Renal cortex interstitium (tissue), 15 donors: ENCODE results near the gene OR6N2. TPM values are rescaled to one million over a fixed set of nuclear protein-coding genes. Genes with fewer than 3 reads are reported as not detected.

Source experiments
- DNase-seq, 11 donors: peaks; one replicate each; pipeline ENCODE4 v3.0.0-alpha.2; 2013; ENCODE audit warnings: low read depth in 9 of 11, low spot score in 4 of 11; ENCODE audit errors: extremely low read depth in 1 of 11
- long read RNA-seq, 16 experiments: transcript quantifications; one replicate each; lab custom pipeline, GENCODE V29; 2026
- polyA plus RNA-seq, 3 donors: library from polyadenylated mRNA; unstranded; fragments of 120-200 nt; gene quantifications; one replicate each; pipeline ENCODE4 v1.2.1, GENCODE V29; 2013; ENCODE audit not compliant: insufficient read length in 3 of 3

The OR6N2 gene
- not detected for polyA plus RNA-seq
- long read RNA-seq, donor 1: 0 reads
- long read RNA-seq, donor 2: 0 reads
- long read RNA-seq, donor 3: 0 reads
- long read RNA-seq, donor 4: 0 reads
- long read RNA-seq, donor 5: 0 reads
- long read RNA-seq, donor 6: 0 reads
- long read RNA-seq, donor 7: 0 reads
- long read RNA-seq, donor 8: 0 reads
- long read RNA-seq, donor 9: 0 reads
- long read RNA-seq, donor 10: 0 reads
- long read RNA-seq, donor 11: 0 reads
- long read RNA-seq, donor 12: 0 reads
- long read RNA-seq, donor 13: 0 reads
- long read RNA-seq, donor 14: 0 reads
- long read RNA-seq, donor 15: 0 reads
- long read RNA-seq, donor 16: 0 reads

DNA sequence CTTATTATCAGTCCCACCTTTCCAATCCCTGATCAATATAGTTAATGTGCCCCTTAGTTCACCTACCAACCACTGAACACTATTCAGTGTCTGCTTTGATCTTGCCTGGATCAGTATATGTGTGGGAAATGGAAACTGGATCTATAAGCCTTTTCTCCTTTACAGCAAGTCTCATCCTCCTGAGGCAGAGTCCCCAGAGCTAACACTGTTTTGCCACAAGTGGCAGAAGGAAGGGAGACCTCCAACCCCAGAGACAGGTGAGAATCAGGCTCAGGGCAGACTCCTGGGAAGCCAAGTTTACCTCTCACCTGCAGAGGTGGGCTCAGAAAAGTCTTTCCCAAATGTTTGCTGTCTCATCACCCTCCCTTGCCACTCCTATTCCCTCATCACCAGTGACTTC, at the start of gene OR6N2:
Gene OR6N2, minus strand, starts transcription at position 101 of the 400 bp plus-strand sequence. CDS start 3,569 bp downstream, outside the sequence.
- no peak for DNase-seq

- DNase-seq: no peak
Measured at GRCh38 chr1:158830074-158830677, 49.2 kb upstream of the OR6N2 start.

- DNase-seq: no peak
Measured at GRCh38 chr1:158821723-158822122, 40.7 kb upstream of the OR6N2 start.

DNA sequence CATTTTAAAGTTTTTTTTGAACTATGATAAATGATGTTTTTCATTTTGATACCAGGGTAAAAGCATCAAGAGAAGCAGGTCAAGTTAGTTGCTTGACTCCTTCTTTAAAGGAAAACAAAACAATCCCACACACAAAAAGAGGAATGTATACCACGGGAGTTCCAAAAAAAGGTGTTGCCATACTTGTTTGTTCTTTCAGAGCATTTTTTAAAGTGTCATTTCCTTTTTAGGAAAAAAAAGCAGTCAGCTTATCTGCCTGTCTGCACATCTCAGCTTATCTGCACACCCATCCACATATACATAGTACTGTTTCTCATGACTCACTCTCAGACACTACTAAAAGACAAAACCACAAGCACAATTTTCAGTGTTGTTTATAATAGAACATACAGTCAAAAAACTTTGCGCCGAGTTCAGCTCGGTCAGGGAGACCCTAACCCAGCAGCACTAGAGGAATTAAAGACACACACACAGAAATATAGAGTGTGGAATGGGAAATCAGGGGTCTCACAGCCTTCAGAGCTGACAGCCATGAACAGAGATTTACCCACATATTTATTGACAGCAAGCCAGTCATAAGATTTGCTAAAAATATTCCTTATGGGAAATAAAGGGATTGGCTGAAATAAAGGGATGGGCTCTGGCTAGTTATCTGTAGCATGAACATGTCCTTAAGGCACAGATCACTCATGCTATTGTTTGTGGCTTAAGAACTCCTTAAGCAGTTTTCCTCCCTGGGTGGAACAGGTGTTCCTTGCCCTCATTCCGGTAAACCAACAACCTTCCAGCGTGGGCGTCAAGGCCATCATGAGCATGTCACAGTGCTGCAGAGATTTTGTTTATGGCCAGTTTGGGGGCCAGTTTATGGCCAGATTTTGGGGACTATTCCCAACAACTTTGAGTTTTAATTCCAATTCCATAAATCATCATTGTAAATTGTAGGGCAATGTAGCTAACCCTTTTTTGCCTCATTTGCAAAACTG, 38.7 kb upstream of the OR6N2 start:
- no peak for DNase-seq

GRCh38 chr1:158818975-158819431, 38.0 kb upstream of the OR6N2 start:
- DNase-seq: peak in 1 of 11 donors; percentile 7

GRCh38 chr1:158818560-158818959, 37.6 kb upstream of the OR6N2 start:
- DNase-seq: no peak

DNA sequence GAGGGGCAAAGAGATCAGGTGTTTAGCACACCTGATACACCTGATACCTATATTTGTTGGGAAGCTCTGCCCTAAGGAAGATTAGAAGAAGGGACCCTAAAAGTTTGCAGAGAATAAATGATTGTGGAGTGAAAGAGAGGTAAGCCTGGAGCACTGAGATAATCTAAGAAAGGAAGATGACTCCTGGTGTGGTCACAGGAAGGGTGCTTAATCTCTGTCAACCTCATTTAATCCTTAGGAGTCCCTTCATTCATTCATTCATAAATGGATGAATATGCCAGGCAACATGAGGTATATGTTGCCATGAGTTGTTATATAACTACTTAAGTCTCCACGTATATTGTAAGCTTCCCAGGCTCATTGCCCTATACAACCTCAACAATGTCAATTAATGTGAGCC, 34.0 kb upstream of the OR6N2 start:
- no peak for DNase-seq

DNA sequence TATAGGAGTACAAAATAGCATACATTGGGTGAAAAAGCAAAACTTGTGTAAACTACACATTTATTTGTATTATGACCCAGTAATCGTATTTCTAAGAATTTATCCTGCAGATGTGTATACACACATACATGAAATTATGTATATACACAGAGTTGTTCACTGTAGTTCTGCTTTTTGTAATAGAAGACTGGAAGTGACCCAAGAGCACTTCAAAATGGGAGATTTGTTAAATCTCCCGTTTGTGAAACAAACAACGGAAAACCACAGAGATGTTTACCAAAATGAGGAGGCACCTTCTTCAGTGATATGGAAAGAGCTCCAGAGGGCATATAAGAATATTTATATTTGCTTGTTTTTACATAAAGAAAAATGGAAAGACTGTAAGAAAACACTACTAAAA, 32.2 kb upstream of the OR6N2 start:
- DNase-seq: no peak

- no peak for DNase-seq
Measured at GRCh38 chr1:158812336-158812735, 31.3 kb upstream of the OR6N2 start.

- DNase-seq: no peak
Measured at GRCh38 chr1:158810311-158810710, 29.3 kb upstream of the OR6N2 start.

DNA sequence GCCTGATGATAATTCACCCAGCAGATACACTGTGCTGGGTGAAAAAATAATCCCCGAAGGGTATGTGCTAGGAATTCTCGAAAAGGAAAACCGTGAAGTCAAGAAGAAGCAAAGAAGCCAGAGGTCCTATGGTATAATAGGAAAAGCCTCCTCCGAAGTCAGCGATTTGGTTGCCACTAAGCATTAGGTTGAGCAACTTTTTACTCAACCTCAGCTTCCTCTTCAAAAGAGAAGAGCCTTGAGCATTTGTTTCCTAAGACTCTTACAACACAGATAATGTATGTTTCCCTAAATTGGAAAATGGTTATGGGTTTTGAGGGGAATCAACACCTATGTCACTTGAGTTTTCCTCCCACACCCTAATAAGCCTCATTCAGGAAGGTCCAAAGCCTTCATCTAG, 28.9 kb upstream of the OR6N2 start:
- no peak for DNase-seq

- DNase-seq: no peak
Measured at GRCh38 chr1:158809256-158809655, 28.3 kb upstream of the OR6N2 start.

DNA sequence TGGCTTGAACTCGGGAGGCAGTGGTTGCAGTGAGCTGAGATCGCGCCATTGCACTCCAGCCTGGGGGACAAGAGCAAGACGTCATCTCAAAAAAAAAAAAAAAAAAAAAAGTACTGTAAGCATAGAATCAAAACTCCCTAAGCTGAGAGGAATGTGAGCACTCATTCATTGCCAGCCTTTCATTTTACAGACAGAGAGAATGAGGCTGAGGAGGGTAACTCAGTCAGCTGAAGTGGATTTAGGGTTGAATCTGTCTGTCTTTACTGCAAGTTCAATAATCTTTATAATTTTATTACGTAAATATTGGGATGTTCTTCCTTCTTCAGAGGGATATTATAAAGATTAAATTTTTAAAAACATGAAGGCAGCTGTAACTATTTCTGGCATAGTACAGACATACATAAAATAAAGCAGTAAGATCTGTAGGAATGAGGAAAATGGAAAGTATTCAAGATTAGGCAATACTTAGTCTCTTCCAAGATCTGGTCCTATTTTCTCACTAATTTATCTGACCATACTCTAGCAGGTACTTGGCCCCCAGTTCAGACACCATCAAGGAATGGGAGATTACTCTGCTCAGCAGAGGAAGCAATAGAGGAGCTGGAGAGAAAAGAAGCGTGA, 26.0 kb upstream of the OR6N2 start:
- DNase-seq: no peak

DNA sequence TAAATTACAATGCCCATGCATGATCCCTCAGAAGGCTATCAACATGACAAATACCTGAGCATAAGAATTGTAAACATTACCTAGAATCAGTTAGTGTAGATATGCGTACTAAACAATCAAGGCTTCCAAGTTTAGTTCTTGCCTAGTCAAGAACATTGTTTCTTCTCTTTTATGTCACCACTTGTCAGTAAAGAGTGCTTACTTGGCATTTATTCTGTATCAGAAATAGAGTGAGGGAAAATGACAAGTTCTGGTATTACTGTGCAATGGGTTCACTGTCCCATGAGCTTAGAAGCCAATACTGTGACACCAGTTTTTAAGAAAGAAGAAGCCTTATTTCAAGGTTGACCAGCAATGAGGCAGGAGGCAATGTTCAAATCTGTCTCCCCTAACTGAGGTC, 22.7 kb upstream of the OR6N2 start:
- DNase-seq: no peak

DNA sequence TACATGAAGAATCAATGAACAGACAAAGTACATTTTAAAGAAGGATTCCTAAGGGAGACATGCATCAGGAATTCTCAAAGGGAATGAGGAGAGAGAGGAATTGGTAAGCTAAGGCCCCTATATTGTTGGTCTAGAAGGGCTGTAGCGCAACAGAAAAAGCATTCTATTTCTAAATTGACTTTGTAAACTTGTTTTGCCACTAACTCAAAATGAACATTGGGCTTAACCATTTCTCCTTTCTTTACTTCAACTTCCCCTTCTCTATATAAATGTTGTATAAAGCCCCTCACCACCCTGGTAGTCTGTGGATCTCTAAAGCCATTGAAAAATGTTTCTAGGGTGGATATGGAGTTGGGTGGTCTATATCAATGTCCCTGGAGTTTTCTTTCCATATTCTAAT, 20.4 kb upstream of the OR6N2 start:
- no peak for DNase-seq

DNA sequence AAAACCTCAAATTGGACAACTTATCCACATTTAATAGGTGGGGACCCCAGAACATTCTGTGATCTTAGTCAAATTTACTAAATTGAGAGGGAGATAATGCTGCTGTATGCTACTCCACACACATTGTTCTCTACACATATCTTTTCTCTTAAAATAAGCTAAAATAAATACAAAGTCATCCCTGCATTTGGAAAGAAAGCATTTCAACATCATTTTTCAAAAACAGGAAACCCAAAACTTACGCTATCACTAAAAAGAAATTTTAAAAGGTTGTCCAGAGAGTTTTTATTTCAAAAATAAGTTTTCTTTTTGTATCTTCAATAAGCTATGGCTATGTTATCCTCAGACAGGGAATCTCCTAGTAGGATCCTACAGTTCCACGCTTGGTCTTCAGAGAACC, 19.5 kb upstream of the OR6N2 start:
- no peak for DNase-seq

DNA sequence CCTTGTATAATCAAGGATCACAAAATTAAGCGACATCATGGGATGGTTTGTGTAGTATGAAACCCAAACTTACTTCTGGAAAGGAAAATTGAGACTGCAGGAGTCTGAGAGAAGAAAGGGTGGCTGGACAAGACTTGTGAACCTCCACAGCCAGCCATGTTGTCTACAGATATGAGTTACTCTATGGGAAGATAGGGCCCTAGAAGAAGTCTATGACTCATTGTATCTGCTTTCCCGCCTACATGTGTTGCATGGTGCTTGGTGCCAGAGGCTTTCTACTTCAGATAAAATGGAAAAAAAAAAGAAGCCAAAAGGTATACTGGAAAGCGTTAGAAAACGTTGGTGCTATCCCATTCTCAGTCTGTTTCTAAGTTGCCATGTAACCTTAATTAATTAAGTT, 18.7 kb upstream of the OR6N2 start:
- DNase-seq: no peak

GRCh38 chr1:158798531-158798930, 17.5 kb upstream of the OR6N2 start:
- no peak for DNase-seq

- no peak for DNase-seq
Measured at GRCh38 chr1:158794247-158794646, 13.2 kb upstream of the OR6N2 start.
